B cell (primary cell): Measurements from ENCODE around the gene FAU.

Source experiments
- CTCF ChIP-seq: fragments of 200-600 bp; IDR thresholded peaks from one replicate; pipeline ENCODE4 v1.8.0; 2022; ENCODE audit warnings: antibody characterized with exemption, mild to moderate bottlenecking
- EZH2 ChIP-seq: IDR thresholded peaks from 2 replicates; pipeline ENCODE4 v1.6.1; 2012; ENCODE audit warnings: borderline replicate concordance, low read depth, mild to moderate bottlenecking, moderate library complexity, low read length; ENCODE audit not compliant: insufficient read depth, poor library complexity, severe bottlenecking

GRCh38 chr11:65147352-65148075 is 25.6 kb upstream of the FAU start:
- TF ChIP-seq CTCF (no peak), EZH2 (no peak)
